ENCODE results near the gene BEST4. TPM values are rescaled to one million over a fixed set of nuclear protein-coding genes. Genes with fewer than 3 reads are reported as not detected.
"Not testable (repeated sequence)": the region's sequence is repeated elsewhere in the genome, so short reads cannot be mapped to it uniquely, and the experiment has no call there.

Gene BEST4
- polyA plus RNA-seq (ENCODE audit: insufficient read length in 4 of 4), result 1 to 10 TPM in 1 of 4 donors, under 1 TPM in 3; 0.65 to 1.0 (median 0.84) TPM

GRCh38 chr1:44788120-44788860 is at the start of gene BEST4:
Gene BEST4, minus strand, starts transcription at chr1:44788170. Its CDS starts 465 bp downstream, at chr1:44787705.
- DNase-seq (ENCODE audit: low read depth in 4 of 4, low spot score in 2 of 4), result no peak

GRCh38 chr1:44835738-44836675 is 48.0 kb upstream of the BEST4 start:
- DNase-seq (ENCODE audit: low read depth in 4 of 4, low spot score in 2 of 4), result peak in 2 of 4 donors; percentile 50 to 78

GRCh38 chr1:44834328-44834727 is 46.4 kb upstream of the BEST4 start:
- no peak for DNase-seq (ENCODE audit: low read depth in 4 of 4, low spot score in 2 of 4)

- no peak for DNase-seq (ENCODE audit: low read depth in 4 of 4, low spot score in 2 of 4)
These were observed 44.2 kb upstream of the BEST4 start for GRCh38 chr1:44832056-44832705.

- DNase-seq (ENCODE audit: low read depth in 4 of 4, low spot score in 2 of 4), result no peak
These were observed 43.5 kb upstream of the BEST4 start for GRCh38 chr1:44831516-44831915.

- no peak for DNase-seq (ENCODE audit: low read depth in 4 of 4, low spot score in 2 of 4)
These were observed 42.9 kb upstream of the BEST4 start for GRCh38 chr1:44830900-44831304.

GRCh38 chr1:44829506-44830384 is 41.8 kb upstream of the BEST4 start:
- no peak for DNase-seq (ENCODE audit: low read depth in 4 of 4, low spot score in 2 of 4)

- no peak for DNase-seq (ENCODE audit: low read depth in 4 of 4, low spot score in 2 of 4)
These were observed 41.0 kb upstream of the BEST4 start for GRCh38 chr1:44828841-44829440.

- no peak for DNase-seq (ENCODE audit: low read depth in 4 of 4, low spot score in 2 of 4)
These were observed 40.2 kb upstream of the BEST4 start for GRCh38 chr1:44828003-44828651.

GRCh38 chr1:44827197-44828002 is 39.4 kb upstream of the BEST4 start:
- DNase-seq (ENCODE audit: low read depth in 4 of 4, low spot score in 2 of 4), result no peak

GRCh38 chr1:44826375-44827196 is 38.6 kb upstream of the BEST4 start:
- DNase-seq (ENCODE audit: low read depth in 4 of 4, low spot score in 2 of 4), result no peak

GRCh38 chr1:44824392-44824791 is 36.4 kb upstream of the BEST4 start:
- not testable (repeated sequence) for DNase-seq (ENCODE audit: low read depth in 4 of 4, low spot score in 2 of 4)

- DNase-seq (ENCODE audit: low read depth in 4 of 4, low spot score in 2 of 4), result no peak
These were observed 35.0 kb upstream of the BEST4 start for GRCh38 chr1:44822981-44823451.

GRCh38 chr1:44822131-44822701 is 34.2 kb upstream of the BEST4 start:
- DNase-seq (ENCODE audit: low read depth in 4 of 4, low spot score in 2 of 4), result no peak

- no peak for DNase-seq (ENCODE audit: low read depth in 4 of 4, low spot score in 2 of 4)
These were observed 33.3 kb upstream of the BEST4 start for GRCh38 chr1:44821240-44821715.

- DNase-seq (ENCODE audit: low read depth in 4 of 4, low spot score in 2 of 4), result no peak
These were observed 32.6 kb upstream of the BEST4 start for GRCh38 chr1:44820328-44821239.

All from left renal cortex interstitium (tissue), 4 donors.